ENCODE results near the gene SDC1.

- TF ChIP-seq EP300 (IDR thresholded peaks at IDR 0.05; ENCODE audit: borderline replicate concordance) (no peak), RAD21 (IDR thresholded peaks at IDR 0.05; ENCODE audit: low read depth) (no peak), TCF12 (IDR thresholded peaks at IDR 0.05; ENCODE audit: low read depth) (no peak), REST (IDR thresholded peaks at IDR 0.05; ENCODE audit: low read depth) (no peak)
These were observed 25.2 kb downstream of the SDC1 start for GRCh38 chr2:20199633-20200270.
